ENCODE data around the gene CAMK4. TPM values are rescaled to one million over a fixed set of nuclear protein-coding genes. Genes with fewer than 3 reads are reported as not detected.

CAMK4 gene
- total RNA-seq, 2 experiments from 2014 or later = 33.3 to 36.5 TPM

- ChIA-PET POLR2A (no interaction called here), CTCF (interaction anchor here (1.6 kb wide), 1 partner anchor 29 kb away, joined by 3 read pairs; no protein-coding TSS in a partner anchor)
- intact Hi-C loops (cut with micrococcal nuclease) = no loop called here
- peaks cover 68% of the 10 kb centered on the region for H3K4me1 Mint-ChIP-seq (ENCODE audit: low read depth)
- H3K4me3 Mint-ChIP-seq = no peak overlapping the region
- no peaks in the 10 kb centered on the region for H3K9me3 Mint-ChIP-seq
- no peak for DNase-seq
- no peaks in the 10 kb centered on the region for H3K27me3 Mint-ChIP-seq
- no peaks in the 10 kb centered on the region for H3K36me3 Mint-ChIP-seq
- H3K27ac Mint-ChIP-seq = no peak overlapping the region
Measured at GRCh38 chr5:111311666-111312065, 87.5 kb downstream of the CAMK4 start.

- POLR2A ChIA-PET = interaction anchor here (1.0 to 1.1 kb wide), 2 partner anchors 24 to 59 kb away, joined by 4 to 5 read pairs; no protein-coding TSS in a partner anchor
- Mint-ChIP-seq H3K4me1 (ENCODE audit: low read depth) (peaks cover 76% of the 10 kb centered on the region), H3K4me3 (no peak overlapping the region), H3K9me3 (no peaks in the 10 kb centered on the region), H3K27ac (peak overlapping the region; percentile 33), H3K27me3 (no peaks in the 10 kb centered on the region), H3K36me3 (no peaks in the 10 kb centered on the region)
- intact Hi-C loops (cut with micrococcal nuclease) = loop anchor here (1.0 kb wide), 1 partner anchor 24 kb away; no protein-coding TSS in a partner anchor
- CTCF ChIA-PET = interaction anchor here (0.7 to 1.6 kb wide), 4 partner anchors 13 to 155 kb away, joined by 3 to 8 read pairs (median 3); no protein-coding TSS in a partner anchor
- DNase-seq = no peak
Measured at GRCh38 chr5:111313017-111313724, 89.0 kb downstream of the CAMK4 start.

GRCh38 chr5:111320953-111321352 lies 96.8 kb downstream of the CAMK4 start:
- POLR2A ChIA-PET = no interaction called here
- no peak overlapping the region for H3K27ac Mint-ChIP-seq

GRCh38 chr5:111321376-111321775 lies 97.2 kb downstream of the CAMK4 start:
- Mint-ChIP-seq H3K27me3 (no peaks in the 10 kb centered on the region), H3K9me3 (peaks cover 27% of the 10 kb centered on the region), H3K4me1 (ENCODE audit: low read depth) (peaks cover 46% of the 10 kb centered on the region), H3K27ac (no peak overlapping the region), H3K36me3 (peaks cover 26% of the 10 kb centered on the region), H3K4me3 (no peak overlapping the region)
- POLR2A ChIA-PET = no interaction called here
- intact Hi-C loops (cut with micrococcal nuclease) = no loop called here
- CTCF ChIA-PET = no interaction called here
- DNase-seq = no peak

More at GRCh38 chr5:111320953-111321352, 96.8 kb downstream of the CAMK4 start:
- CTCF ChIA-PET = no interaction called here
- intact Hi-C loops (cut with micrococcal nuclease) = no loop called here
- Mint-ChIP-seq H3K4me3 (no peak overlapping the region), H3K36me3 (peaks cover 25% of the 10 kb centered on the region), H3K9me3 (peaks cover 27% of the 10 kb centered on the region), H3K4me1 (ENCODE audit: low read depth) (peaks cover 50% of the 10 kb centered on the region), H3K27me3 (no peaks in the 10 kb centered on the region)
- DNase-seq = no peak

GRCh38 chr5:111326551-111326950 lies 102.4 kb downstream of the CAMK4 start:
- Mint-ChIP-seq H3K9me3 (peaks cover 46% of the 10 kb centered on the region), H3K4me1 (ENCODE audit: low read depth) (peaks cover 24% of the 10 kb centered on the region), H3K27ac (no peak overlapping the region), H3K4me3 (no peak overlapping the region), H3K27me3 (no peaks in the 10 kb centered on the region), H3K36me3 (peaks cover 31% of the 10 kb centered on the region)
- CTCF ChIA-PET = no interaction called here
- DNase-seq = no peak
- POLR2A ChIA-PET = no interaction called here
- intact Hi-C loops (cut with micrococcal nuclease) = no loop called here

GRCh38 chr5:111337133-111337532 lies 112.9 kb downstream of the CAMK4 start:
- intact Hi-C loops (cut with micrococcal nuclease) = loop anchor here (1.0 to 5.0 kb wide), 6 partner anchors 24 to 195 kb away; partner anchors contain the start of gene STARD4
- peaks cover 73% of the 10 kb centered on the region for H3K4me1 Mint-ChIP-seq (ENCODE audit: low read depth)
- ChIA-PET POLR2A (interaction anchor here (0.6 to 1.7 kb wide), 3 partner anchors 24 to 988 kb away, joined by 4 to 7 read pairs (median 5); no protein-coding TSS in a partner anchor), CTCF (interaction anchor here (0.8 to 1.3 kb wide), 3 partner anchors 24 to 181 kb away, joined by 3 read pairs; no protein-coding TSS in a partner anchor)
- H3K4me3 Mint-ChIP-seq = no peak overlapping the region
- no peaks in the 10 kb centered on the region for H3K36me3 Mint-ChIP-seq
- H3K9me3 Mint-ChIP-seq = no peaks in the 10 kb centered on the region
- H3K27me3 Mint-ChIP-seq = no peaks in the 10 kb centered on the region
- H3K27ac Mint-ChIP-seq = peak overlapping the region; percentile 76
- DNase-seq = no peak

- Mint-ChIP-seq H3K36me3 (no peaks in the 10 kb centered on the region), H3K4me1 (ENCODE audit: low read depth) (peaks cover 70% of the 10 kb centered on the region), H3K9me3 (no peaks in the 10 kb centered on the region), H3K27ac (peak overlapping the region; percentile 76), H3K4me3 (no peak overlapping the region), H3K27me3 (no peaks in the 10 kb centered on the region)
- DNase-seq = peak; percentile 9
- ChIA-PET POLR2A (interaction anchor here (1.7 kb wide), 1 partner anchor 24 kb away, joined by 5 read pairs; no protein-coding TSS in a partner anchor), CTCF (interaction anchor here (0.8 to 1.3 kb wide), 4 partner anchors 24 to 181 kb away, joined by 3 read pairs; no protein-coding TSS in a partner anchor)
- intact Hi-C loops (cut with micrococcal nuclease) = loop anchor here (1.0 to 5.0 kb wide), 6 partner anchors 24 to 195 kb away; partner anchors contain the start of gene STARD4
Measured at GRCh38 chr5:111337688-111338087, 113.5 kb downstream of the CAMK4 start.

- DNase-seq = no peak
- Mint-ChIP-seq H3K4me1 (ENCODE audit: low read depth) (peaks cover 34% of the 10 kb centered on the region), H3K27me3 (no peaks in the 10 kb centered on the region), H3K27ac (no peak overlapping the region), H3K4me3 (no peak overlapping the region), H3K36me3 (peaks cover 23% of the 10 kb centered on the region), H3K9me3 (no peaks in the 10 kb centered on the region)
- CTCF ChIA-PET = no interaction called here
- intact Hi-C loops (cut with micrococcal nuclease) = no loop called here
- POLR2A ChIA-PET = no interaction called here
Measured at GRCh38 chr5:111345731-111346130, 121.5 kb downstream of the CAMK4 start.

GRCh38 chr5:111347021-111347420 lies 122.8 kb downstream of the CAMK4 start:
- intact Hi-C loops (cut with micrococcal nuclease) = no loop called here
- Mint-ChIP-seq H3K4me1 (ENCODE audit: low read depth) (peaks cover 23% of the 10 kb centered on the region), H3K27me3 (no peaks in the 10 kb centered on the region), H3K4me3 (no peak overlapping the region), H3K36me3 (peaks cover 27% of the 10 kb centered on the region), H3K27ac (no peak overlapping the region), H3K9me3 (no peaks in the 10 kb centered on the region)
- no peak for DNase-seq
- POLR2A ChIA-PET = no interaction called here
- CTCF ChIA-PET = no interaction called here

GRCh38 chr5:111348661-111349329 lies 124.6 kb downstream of the CAMK4 start:
- Mint-ChIP-seq H3K27me3 (no peaks in the 10 kb centered on the region), H3K4me1 (ENCODE audit: low read depth) (peaks cover 22% of the 10 kb centered on the region), H3K36me3 (peaks cover 29% of the 10 kb centered on the region), H3K9me3 (no peaks in the 10 kb centered on the region), H3K27ac (no peak overlapping the region), H3K4me3 (no peak overlapping the region)
- ChIA-PET CTCF (no interaction called here), POLR2A (no interaction called here)
- DNase-seq = no peak
- intact Hi-C loops (cut with micrococcal nuclease) = no loop called here

- H3K36me3 Mint-ChIP-seq = peaks cover 30% of the 10 kb centered on the region
- H3K9me3 Mint-ChIP-seq = no peaks in the 10 kb centered on the region
- no peaks in the 10 kb centered on the region for H3K27me3 Mint-ChIP-seq
- POLR2A ChIA-PET = no interaction called here
- peaks cover 21% of the 10 kb centered on the region for H3K4me1 Mint-ChIP-seq (ENCODE audit: low read depth)
- CTCF ChIA-PET = no interaction called here
- H3K4me3 Mint-ChIP-seq = no peak overlapping the region
- intact Hi-C loops (cut with micrococcal nuclease) = no loop called here
- no peak overlapping the region for H3K27ac Mint-ChIP-seq
- DNase-seq = no peak
Measured at GRCh38 chr5:111349429-111349828, 125.2 kb downstream of the CAMK4 start.

GRCh38 chr5:111353035-111353434 lies 128.9 kb downstream of the CAMK4 start:
- POLR2A ChIA-PET = no interaction called here
- no peaks in the 10 kb centered on the region for H3K27me3 Mint-ChIP-seq
- CTCF ChIA-PET = interaction anchor here (0.6 kb wide), 1 partner anchor 117 kb away, joined by 3 read pairs; no protein-coding TSS in a partner anchor
- peaks cover 5% of the 10 kb centered on the region for H3K9me3 Mint-ChIP-seq
- no peak overlapping the region for H3K4me3 Mint-ChIP-seq
- DNase-seq = no peak
- intact Hi-C loops (cut with micrococcal nuclease) = no loop called here
- no peak overlapping the region for H3K27ac Mint-ChIP-seq
- peaks cover 22% of the 10 kb centered on the region for H3K36me3 Mint-ChIP-seq
- H3K4me1 Mint-ChIP-seq (ENCODE audit: low read depth) = peaks cover 18% of the 10 kb centered on the region
